NCI-H2171 treated with DMSO at 0.1 percent for 48 hours (cell line): ENCODE data around the gene CD300C.
"Not testable (repeated sequence)": the region's sequence is repeated elsewhere in the genome, so short reads cannot be mapped to it uniquely, and the experiment has no call there.

ENCODE experiments used
- DNase-seq: peaks from one replicate; lab custom pipeline; 2025; lab: John Stamatoyannopoulos, UW

Gene CD300C

GRCh38 chr17:74545843-74546230 lies at the start of gene CD300C:
CD300C (minus strand) TSS chr17:74546115; CDS start chr17:74545782, 333 bp downstream.
- no peak for DNase-seq

GRCh38 chr17:74595037-74595750 lies 49.3 kb upstream of the CD300C start:
- no peak for DNase-seq

- no peak for DNase-seq
These were observed 46.4 kb upstream of the CD300C start, which contains the start of gene CD300LD for GRCh38 chr17:74592087-74592990. CD300LD (minus strand) TSS chr17:74592283; CDS start chr17:74592202, 81 bp downstream.

- DNase-seq: no peak
These were observed 45.6 kb upstream of the CD300C start for GRCh38 chr17:74591503-74591902.

GRCh38 chr17:74585711-74586110 lies 39.8 kb upstream of the CD300C start:
- DNase-seq: no peak

- DNase-seq: no peak
These were observed 38.6 kb upstream of the CD300C start for GRCh38 chr17:74584292-74585060.

GRCh38 chr17:74582633-74583032 lies 36.7 kb upstream of the CD300C start:
- DNase-seq: no peak

- DNase-seq: no peak
These were observed 34.0 kb upstream of the CD300C start for GRCh38 chr17:74579900-74580299.

GRCh38 chr17:74578979-74579378 lies 33.1 kb upstream of the CD300C start:
- DNase-seq: no peak

GRCh38 chr17:74574489-74575142 lies 28.7 kb upstream of the CD300C start:
- DNase-seq: no peak

- not testable (repeated sequence) for DNase-seq
These were observed 27.7 kb upstream of the CD300C start for GRCh38 chr17:74573635-74574034.

GRCh38 chr17:74573169-74573568 lies 27.3 kb upstream of the CD300C start:
- no peak for DNase-seq

- no peak for DNase-seq
These were observed 25.8 kb upstream of the CD300C start for GRCh38 chr17:74571621-74572270.

- no peak for DNase-seq
These were observed 23.4 kb upstream of the CD300C start for GRCh38 chr17:74569020-74570003.

GRCh38 chr17:74568106-74568873 lies 22.4 kb upstream of the CD300C start:
- DNase-seq: no peak

GRCh38 chr17:74567397-74567796 lies 21.5 kb upstream of the CD300C start, which contains the start of gene CD300H:
CD300H (minus strand) TSS chr17:74567509.
- no peak for DNase-seq

GRCh38 chr17:74566132-74566753 lies 20.3 kb upstream of the CD300C start:
- peak; percentile 21 for DNase-seq

GRCh38 chr17:74565126-74565525 lies 19.2 kb upstream of the CD300C start:
- DNase-seq: peak; percentile 7

- no peak for DNase-seq
These were observed 17.4 kb upstream of the CD300C start for GRCh38 chr17:74563358-74563757.
